Panc1 (cell line): ENCODE results near the gene MXRA8. TPM values are rescaled to one million over a fixed set of nuclear protein-coding genes. Genes with fewer than 3 reads are reported as not detected.

Experiments
- ATAC-seq: fragments of 200-7000 bp; cut with Tn5 transposase; 2 replicates; pipeline ENCODE4 v1.9.1; 2020; ENCODE audit warnings: mild to moderate bottlenecking, moderate library complexity
- BruUV-seq: library from RNA; stranded (reverse); fragments of 400-500 nt; replicated peaks from 2 replicates; lab custom pipeline; 2021; lab: Mats Ljungman, UMichigan
- CTCF ChIA-PET: fragments of 300-600 bp; sonication (Branson Sonifier 250); formaldehyde crosslinking; loops from one replicate; lab custom pipeline; 2022; ENCODE audit warnings: antibody characterized with exemption; lab: Charles Lee
- POLR2A ChIA-PET: fragments of 300-600 bp; sonication (Branson Sonifier 250); formaldehyde crosslinking; loops from one replicate; lab custom pipeline; 2022; ENCODE audit warnings: antibody characterized with exemption; lab: Charles Lee
- DNase-seq: peaks from one replicate; pipeline ENCODE4 v3.0.0-alpha.2; 2010; ENCODE audit warnings: low read depth, low spot score
- H3K27ac ChIP-seq: 2 replicates; pipeline ENCODE4 v1.5.1; 2011; ENCODE audit warnings: mild to moderate bottlenecking, low read length, inconsistent platforms
- H3K27me3 ChIP-seq: fragments of 200-500 bp; sonication (Bioruptor generic); 2 replicates; pipeline ENCODE4 v1.6.0; 2014; ENCODE audit warnings: low read length, inconsistent platforms; ENCODE audit not compliant: control insufficient read depth, insufficient read depth
- H3K36me3 ChIP-seq: fragments of 200-500 bp; sonication (Bioruptor generic); 2 replicates; pipeline ENCODE4 v1.5.1; 2014; ENCODE audit warnings: inconsistent platforms, mild to moderate bottlenecking, low read length, moderate library complexity; ENCODE audit not compliant: control insufficient read depth, insufficient read depth
- H3K4me1 ChIP-seq: 2 replicates; pipeline ENCODE4 v1.5.1; 2011; ENCODE audit warnings: inconsistent platforms, mild to moderate bottlenecking, low read length, moderate library complexity; ENCODE audit not compliant: control insufficient read depth, insufficient read depth
- H3K4me3 ChIP-seq, 2 experiments: 2 replicates each; pipeline ENCODE4 v1.5.1; 2011 to 2012; ENCODE audit warnings: low read depth in 2 of 2, low read length in 2 of 2, mild to moderate bottlenecking in 2 of 2, inconsistent platforms in 1 of 2, moderate library complexity in 1 of 2
- H3K9me3 ChIP-seq: fragments of 200-500 bp; sonication (Bioruptor generic); 2 replicates; pipeline ENCODE4 v1.5.1; 2014; ENCODE audit warnings: low read depth, mild to moderate bottlenecking, inconsistent platforms, low read length, moderate library complexity; ENCODE audit not compliant: control insufficient read depth, insufficient read depth
- POLR2AphosphoS5 ChIP-seq: IDR thresholded peaks from 2 replicates; pipeline ENCODE4 v1.6.1; 2012; ENCODE audit warnings: mild to moderate bottlenecking, low read depth, low read length, moderate library complexity
- SIN3A ChIP-seq: IDR thresholded peaks from 2 replicates; pipeline ENCODE4 v1.6.1; 2012; ENCODE audit warnings: low read depth, mild to moderate bottlenecking, low read length, moderate library complexity, borderline replicate concordance; ENCODE audit not compliant: insufficient read depth
- TCF7L2 ChIP-seq: IDR thresholded peaks from 2 replicates; pipeline ENCODE4 v1.6.1; 2011; ENCODE audit warnings: mild to moderate bottlenecking, low read depth, low read length, inconsistent platforms
- in situ Hi-C: cut with HindIII; loops from 2 replicates; pipeline ENCODE4 v1.10.0; 2016; ENCODE audit warnings: low sequenced_read_pairs, low pct_unique_long_range_greater_than_20kb
- intact Hi-C: fragments of 100-400 bp; cut with micrococcal nuclease; formaldehyde crosslinking; loops from one replicate; pipeline ENCODE4 v1.10.0; 2022; ENCODE audit not compliant: unreplicated experiment
- total RNA-seq: library from RNA; stranded (reverse); gene quantifications from one replicate; pipeline ENCODE4 v1.2.1, GENCODE V29; 2021; ENCODE audit not compliant: unreplicated experiment
- TF ChIP-seq, protein P1 (sequence below), 2 experiments: IDR thresholded peaks; 2 replicates each; pipeline ENCODE4 v1.6.1; 2011 to 2012; ENCODE audit warnings: low read depth in 2 of 2, control low read depth in 1 of 2, low read length in 1 of 2, mild to moderate bottlenecking in 1 of 2, moderate library complexity in 1 of 2; ENCODE audit not compliant: insufficient read depth in 1 of 2
- TF ChIP-seq, protein P2 (sequence below): fragments of 450-650 bp; IDR thresholded peaks from 2 replicates; pipeline ENCODE4 v1.5.1; 2017; ENCODE audit warnings: mild to moderate bottlenecking

The MXRA8 gene
- total RNA-seq, 1 experiment from 2014 or later, result 96.0 TPM

DNA sequence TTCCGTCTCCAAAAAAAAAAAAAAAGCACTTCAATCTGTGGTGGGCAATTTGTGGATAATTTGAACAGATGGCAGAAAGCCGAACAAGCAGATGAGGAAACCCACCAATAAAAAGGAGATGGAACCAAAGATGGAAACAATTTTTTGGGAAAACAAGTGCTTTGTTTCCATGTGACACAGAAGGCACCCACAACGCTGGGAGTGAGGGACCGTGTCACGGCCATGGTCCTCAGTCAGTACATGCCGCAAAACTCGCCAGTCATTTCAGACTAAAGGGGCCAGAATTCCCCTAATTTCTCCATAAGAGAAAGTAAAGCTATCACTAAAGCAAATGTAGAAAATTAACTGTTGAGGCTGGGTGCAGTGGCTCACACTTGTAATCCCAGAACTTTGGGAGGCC lies 35.8 kb upstream of the MXRA8 start:
- no TSS peak for BruUV-seq
- peaks cover 32% of the 10 kb centered on the region for H3K36me3 ChIP-seq
- DNase-seq (no peak), ATAC-seq (no peak)
- no peak overlapping the region for H3K27ac ChIP-seq
- CTCF ChIA-PET, result no interaction called here
- no peak overlapping the region for H3K4me3 ChIP-seq
- peaks cover 10% of the 10 kb centered on the region for H3K4me1 ChIP-seq
- H3K9me3 ChIP-seq, result no peaks in the 10 kb centered on the region
- no peaks in the 10 kb centered on the region for H3K27me3 ChIP-seq
- TF ChIP-seq TCF7L2 (no peak), POLR2AphosphoS5 (no peak), SIN3A (no peak)
- TF ChIP-seq, protein P1, sequence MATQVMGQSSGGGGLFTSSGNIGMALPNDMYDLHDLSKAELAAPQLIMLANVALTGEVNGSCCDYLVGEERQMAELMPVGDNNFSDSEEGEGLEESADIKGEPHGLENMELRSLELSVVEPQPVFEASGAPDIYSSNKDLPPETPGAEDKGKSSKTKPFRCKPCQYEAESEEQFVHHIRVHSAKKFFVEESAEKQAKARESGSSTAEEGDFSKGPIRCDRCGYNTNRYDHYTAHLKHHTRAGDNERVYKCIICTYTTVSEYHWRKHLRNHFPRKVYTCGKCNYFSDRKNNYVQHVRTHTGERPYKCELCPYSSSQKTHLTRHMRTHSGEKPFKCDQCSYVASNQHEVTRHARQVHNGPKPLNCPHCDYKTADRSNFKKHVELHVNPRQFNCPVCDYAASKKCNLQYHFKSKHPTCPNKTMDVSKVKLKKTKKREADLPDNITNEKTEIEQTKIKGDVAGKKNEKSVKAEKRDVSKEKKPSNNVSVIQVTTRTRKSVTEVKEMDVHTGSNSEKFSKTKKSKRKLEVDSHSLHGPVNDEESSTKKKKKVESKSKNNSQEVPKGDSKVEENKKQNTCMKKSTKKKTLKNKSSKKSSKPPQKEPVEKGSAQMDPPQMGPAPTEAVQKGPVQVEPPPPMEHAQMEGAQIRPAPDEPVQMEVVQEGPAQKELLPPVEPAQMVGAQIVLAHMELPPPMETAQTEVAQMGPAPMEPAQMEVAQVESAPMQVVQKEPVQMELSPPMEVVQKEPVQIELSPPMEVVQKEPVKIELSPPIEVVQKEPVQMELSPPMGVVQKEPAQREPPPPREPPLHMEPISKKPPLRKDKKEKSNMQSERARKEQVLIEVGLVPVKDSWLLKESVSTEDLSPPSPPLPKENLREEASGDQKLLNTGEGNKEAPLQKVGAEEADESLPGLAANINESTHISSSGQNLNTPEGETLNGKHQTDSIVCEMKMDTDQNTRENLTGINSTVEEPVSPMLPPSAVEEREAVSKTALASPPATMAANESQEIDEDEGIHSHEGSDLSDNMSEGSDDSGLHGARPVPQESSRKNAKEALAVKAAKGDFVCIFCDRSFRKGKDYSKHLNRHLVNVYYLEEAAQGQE (IDR thresholded peaks at IDR 0.05; ENCODE audit: insufficient read depth in 1 of 2, low read depth in 2 of 2, low read length in 1 of 2), result no peak
- TF ChIP-seq, protein P2, sequence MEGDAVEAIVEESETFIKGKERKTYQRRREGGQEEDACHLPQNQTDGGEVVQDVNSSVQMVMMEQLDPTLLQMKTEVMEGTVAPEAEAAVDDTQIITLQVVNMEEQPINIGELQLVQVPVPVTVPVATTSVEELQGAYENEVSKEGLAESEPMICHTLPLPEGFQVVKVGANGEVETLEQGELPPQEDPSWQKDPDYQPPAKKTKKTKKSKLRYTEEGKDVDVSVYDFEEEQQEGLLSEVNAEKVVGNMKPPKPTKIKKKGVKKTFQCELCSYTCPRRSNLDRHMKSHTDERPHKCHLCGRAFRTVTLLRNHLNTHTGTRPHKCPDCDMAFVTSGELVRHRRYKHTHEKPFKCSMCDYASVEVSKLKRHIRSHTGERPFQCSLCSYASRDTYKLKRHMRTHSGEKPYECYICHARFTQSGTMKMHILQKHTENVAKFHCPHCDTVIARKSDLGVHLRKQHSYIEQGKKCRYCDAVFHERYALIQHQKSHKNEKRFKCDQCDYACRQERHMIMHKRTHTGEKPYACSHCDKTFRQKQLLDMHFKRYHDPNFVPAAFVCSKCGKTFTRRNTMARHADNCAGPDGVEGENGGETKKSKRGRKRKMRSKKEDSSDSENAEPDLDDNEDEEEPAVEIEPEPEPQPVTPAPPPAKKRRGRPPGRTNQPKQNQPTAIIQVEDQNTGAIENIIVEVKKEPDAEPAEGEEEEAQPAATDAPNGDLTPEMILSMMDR, result no peak
- in situ Hi-C loops, result no loop called here
- intact Hi-C loops, result no loop called here
- POLR2A ChIA-PET, result interaction anchor here (0.7 kb wide), 1 partner anchor 20 kb away, joined by 4 read pairs; no protein-coding TSS in a partner anchor

DNA sequence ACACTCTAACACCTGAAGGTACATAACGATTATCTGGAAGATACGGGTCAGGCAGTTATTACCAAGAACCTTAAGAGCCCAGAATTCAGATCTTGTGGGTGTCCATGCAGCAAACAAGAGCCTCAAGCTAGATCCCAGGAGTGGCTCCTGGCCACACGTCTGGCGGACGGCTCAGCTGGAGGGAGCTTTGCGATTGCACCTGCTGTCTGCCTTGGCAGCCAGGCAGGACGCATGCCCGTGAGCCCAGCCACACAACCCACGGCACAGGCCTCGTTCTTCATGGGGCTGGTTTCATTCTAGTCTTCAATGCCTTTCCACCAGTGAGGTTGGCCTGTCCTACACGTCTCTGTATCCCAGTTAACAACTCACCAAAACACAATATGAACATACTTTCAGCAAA lies 35.1 kb upstream of the MXRA8 start:
- no TSS peak for BruUV-seq
- intact Hi-C loops, result no loop called here
- POLR2A ChIA-PET, result no interaction called here

More for the DNA sequence above, 35.1 kb upstream of the MXRA8 start:
- peaks cover 32% of the 10 kb centered on the region for H3K36me3 ChIP-seq
- H3K27ac ChIP-seq, result no peak overlapping the region
- CTCF ChIA-PET, result no interaction called here
- ATAC-seq, result no peak
- H3K9me3 ChIP-seq, result no peaks in the 10 kb centered on the region
- H3K4me3 ChIP-seq, result no peak overlapping the region
- H3K4me1 ChIP-seq, result peaks cover 10% of the 10 kb centered on the region
- H3K27me3 ChIP-seq, result no peaks in the 10 kb centered on the region
- DNase-seq, result no peak
- in situ Hi-C loops, result no loop called here
- TF ChIP-seq TCF7L2, result no peak
- no peak for TF ChIP-seq SIN3A
- TF ChIP-seq, protein P2, result no peak
- TF ChIP-seq POLR2AphosphoS5, result no peak
- TF ChIP-seq, protein P1 (IDR thresholded peaks at IDR 0.05; ENCODE audit: insufficient read depth in 1 of 2, low read depth in 2 of 2, low read length in 1 of 2), result no peak
